GM18867 (cell line): ENCODE measurements around the gene ENOSF1.

Experiments
- ATAC-seq: cut with Tn5 transposase; IDR thresholded peaks from one replicate; pipeline ENCODE4 v1.9.1; 2021; ENCODE audit warnings: mild to moderate bottlenecking, moderate library complexity; ENCODE audit not compliant: unreplicated experiment

The ENOSF1 gene

DNA sequence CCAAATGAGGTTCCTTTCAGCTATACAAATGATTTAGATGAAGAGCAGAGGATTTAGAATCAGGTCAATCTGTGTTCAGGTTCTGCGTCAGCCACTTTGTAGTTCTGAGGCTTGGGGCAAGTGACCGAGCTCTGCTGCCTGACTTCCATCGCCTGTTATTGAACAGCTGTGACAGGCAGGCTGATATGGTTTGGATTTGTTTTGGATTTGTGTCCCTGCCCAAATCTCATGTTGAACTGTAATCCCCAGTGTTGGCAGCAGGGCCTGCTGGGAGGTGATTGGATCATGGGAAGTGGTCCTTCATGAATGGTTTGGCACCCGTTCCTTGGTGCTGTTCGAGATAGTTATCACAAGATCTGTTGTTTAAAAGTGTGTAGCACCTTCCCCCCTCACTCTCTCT is 36.4 kb downstream of the ENOSF1 start:
- ATAC-seq = no peak

DNA sequence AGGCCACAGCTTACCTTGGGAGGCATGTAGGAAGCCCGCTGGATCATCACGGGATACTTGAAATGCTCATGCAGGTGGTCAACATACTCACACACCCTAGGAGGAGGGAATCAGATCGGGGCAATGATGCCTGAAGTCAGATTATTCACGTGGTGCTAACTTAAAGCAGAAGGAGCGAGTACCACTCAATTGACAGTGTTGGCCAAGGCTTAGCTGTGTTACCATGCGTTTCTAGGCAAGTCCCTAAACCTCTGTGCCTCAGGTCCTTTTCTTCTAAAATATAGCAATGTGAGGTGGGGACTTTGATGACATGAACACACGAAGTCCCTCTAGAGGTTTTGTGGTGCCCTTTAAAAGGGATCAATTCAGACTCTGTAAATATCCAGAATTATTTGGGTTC is 37.1 kb downstream of the ENOSF1 start:
- no peak for ATAC-seq

DNA sequence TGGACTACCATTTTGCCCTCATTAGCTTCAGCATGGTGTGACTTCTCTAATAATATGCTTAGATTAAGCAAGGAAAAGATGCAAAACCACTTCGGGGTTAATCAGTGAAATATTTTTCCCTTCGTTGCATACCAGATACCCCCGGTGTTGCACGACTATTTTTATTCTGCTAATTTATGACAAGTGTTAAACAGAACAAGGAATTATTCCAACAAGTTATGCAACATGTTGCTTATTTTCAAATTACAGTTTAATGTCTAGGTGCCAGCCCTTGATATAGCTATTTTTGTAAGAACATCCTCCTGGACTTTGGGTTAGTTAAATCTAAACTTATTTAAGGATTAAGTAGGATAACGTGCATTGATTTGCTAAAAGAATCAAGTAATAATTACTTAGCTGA is 38.7 kb downstream of the ENOSF1 start:
- ATAC-seq = no peak

DNA sequence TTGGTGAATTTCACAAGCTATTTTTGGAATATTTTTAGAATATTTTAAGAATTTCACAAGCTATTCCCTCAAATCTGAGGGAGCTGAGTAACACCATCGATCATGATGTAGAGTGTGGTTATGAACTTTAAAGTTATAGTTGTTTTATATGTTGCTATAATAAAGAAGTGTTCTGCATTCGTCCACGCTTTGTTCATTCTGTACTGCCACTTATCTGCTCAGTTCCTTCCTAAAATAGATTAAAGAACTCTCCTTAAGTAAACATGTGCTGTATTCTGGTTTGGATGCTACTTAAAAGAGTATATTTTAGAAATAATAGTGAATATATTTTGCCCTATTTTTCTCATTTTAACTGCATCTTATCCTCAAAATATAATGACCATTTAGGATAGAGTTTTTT is 39.1 kb downstream of the ENOSF1 start:
- no peak for ATAC-seq

DNA sequence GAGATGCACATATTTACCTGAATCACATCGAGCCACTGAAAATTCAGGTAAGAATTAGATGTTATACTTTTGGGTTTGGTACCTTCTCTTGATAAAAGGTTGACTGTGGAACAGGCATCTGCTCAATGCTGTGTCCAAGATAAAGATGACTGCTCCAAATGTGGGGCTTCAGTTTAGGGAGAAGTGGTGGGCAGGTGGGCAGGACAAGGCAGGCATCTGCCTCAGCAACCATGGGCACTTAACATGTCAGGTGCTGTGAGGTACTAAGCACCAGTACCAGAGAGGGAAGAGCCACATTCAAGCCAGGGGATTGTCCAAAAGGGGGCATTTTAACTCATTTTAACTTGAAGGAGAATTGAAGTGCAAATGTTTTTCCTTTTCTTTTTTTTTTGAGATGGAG is 41.0 kb downstream of the ENOSF1 start:
- no peak for ATAC-seq

DNA sequence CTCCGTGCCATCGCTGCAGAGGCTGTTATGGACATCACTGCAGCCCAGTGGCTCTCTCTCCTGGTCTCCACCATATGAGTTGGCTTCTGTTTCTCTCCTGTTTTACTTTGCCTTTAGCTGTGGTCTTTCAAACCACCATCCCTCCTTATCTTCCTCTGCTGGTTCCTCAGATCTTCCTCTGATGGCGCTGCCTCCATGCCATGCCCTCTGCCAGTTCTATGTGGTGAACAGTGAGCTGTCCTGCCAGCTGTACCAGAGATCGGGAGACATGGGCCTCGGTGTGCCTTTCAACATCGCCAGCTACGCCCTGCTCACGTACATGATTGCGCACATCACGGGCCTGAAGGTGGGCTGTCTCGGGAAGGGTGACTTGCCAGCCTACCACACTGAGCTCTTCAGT is 41.9 kb downstream of the ENOSF1 start:
- ATAC-seq = no peak

DNA sequence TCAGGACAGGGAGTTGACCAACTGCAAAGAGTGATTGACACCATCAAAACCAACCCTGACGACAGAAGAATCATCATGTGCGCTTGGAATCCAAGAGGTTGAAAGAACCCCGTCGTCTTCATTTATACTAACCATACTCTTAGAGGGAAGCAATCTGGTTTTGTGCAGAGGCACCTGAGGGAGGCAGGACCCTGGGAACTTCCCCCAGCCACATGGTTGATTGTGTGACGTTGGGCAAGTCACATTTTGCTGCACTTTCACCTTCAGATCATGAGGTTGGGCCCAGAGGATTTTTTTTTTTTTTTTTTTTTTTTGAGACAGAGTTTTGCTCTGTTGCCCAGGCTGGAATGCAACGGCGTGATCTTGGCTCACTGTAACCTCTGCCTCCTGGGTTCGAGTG is 43.4 kb downstream of the ENOSF1 start:
- no peak for ATAC-seq

DNA sequence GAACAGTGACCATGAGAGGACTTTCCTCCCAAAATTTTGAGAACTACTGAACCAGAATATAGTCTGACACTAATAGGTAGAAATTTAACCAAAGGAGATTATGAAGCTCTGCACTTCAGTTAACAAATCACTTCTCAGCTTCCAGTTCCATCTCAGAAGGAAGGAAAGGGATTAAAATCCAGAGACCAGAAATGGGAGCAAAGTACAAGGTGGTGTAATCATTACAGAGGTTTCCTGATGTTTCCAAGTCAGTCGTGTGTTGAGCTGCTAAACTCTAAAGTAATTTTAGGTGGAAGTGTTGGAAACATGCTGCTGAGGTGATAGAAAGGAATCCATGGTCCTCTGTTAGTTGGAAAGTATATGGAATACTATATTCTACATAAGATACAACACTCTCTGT is 44.2 kb downstream of the ENOSF1 start:
- no peak for ATAC-seq

DNA sequence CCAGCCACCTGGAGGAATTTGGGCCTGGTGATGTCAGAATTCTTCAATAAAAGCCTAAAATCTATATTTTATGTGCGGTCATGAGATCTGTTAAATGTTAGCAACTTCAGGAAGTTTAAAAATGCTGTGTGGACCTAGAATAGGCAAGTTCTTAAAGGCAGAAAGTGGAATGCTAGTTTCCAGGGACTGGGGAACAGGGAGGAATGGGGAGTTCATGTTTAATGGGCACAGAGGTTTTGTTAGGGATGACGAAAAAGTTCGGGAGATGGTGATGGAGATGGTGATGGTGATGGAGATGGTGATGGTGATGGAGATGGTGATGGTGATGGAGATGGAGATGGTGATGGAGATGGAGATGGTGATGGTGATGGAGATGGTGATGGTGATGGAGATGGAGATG is 45.8 kb downstream of the ENOSF1 start:
- ATAC-seq = no peak

DNA sequence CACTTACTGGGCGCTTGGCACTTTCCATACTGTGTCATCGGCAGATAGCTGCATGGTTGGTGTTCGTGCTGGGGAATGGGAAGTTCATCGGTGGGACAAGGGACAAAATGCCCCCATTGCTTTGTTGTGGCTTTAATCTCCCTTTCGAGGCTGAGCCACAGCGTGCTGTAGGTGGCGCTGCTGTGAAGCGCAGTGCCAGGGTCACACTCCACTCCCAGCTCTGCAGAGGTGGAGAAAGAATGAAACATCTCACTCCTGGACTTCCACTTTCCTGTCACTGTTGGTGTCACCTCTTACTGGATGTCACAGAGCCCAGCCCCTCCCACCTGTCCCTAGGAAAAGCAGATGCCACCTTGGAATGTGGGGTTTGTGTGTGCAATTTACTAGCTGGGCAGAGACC is 46.3 kb downstream of the ENOSF1 start:
- no peak for ATAC-seq

DNA sequence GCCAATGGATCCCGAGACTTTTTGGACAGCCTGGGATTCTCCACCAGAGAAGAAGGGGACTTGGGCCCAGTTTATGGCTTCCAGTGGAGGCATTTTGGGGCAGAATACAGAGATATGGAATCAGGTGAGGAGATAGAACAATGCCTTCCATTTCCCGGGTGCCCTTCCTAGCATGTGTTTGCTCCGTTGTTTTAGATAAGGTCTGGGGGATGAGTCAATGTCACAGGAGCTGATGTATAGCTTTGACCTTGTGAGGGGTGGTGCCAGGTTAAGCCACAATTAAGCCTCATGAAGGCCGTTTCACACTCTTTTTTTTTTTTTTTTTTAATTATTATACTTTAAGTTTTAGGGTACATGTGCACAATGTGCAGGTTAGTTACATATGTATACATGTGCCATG is 50.2 kb downstream of the ENOSF1 start:
- no peak for ATAC-seq

DNA sequence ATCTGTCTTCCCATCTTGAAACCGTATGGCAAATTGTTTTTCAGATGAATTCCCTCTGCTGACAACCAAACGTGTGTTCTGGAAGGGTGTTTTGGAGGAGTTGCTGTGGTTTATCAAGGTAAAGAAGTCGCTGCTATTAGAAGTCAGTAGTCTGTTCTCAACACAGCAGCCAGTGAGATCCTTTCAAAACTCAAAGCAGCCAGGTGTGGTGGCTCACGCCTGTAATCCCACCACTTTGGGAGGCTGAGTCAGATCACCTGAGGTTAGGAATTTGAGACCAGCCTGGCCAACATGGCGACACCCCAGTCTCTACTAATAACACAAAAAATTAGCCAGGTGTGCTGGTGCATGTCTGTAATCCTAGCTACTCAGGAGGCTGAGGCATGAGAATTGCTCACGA is 52.8 kb downstream of the ENOSF1 start:
- ATAC-seq = no peak

DNA sequence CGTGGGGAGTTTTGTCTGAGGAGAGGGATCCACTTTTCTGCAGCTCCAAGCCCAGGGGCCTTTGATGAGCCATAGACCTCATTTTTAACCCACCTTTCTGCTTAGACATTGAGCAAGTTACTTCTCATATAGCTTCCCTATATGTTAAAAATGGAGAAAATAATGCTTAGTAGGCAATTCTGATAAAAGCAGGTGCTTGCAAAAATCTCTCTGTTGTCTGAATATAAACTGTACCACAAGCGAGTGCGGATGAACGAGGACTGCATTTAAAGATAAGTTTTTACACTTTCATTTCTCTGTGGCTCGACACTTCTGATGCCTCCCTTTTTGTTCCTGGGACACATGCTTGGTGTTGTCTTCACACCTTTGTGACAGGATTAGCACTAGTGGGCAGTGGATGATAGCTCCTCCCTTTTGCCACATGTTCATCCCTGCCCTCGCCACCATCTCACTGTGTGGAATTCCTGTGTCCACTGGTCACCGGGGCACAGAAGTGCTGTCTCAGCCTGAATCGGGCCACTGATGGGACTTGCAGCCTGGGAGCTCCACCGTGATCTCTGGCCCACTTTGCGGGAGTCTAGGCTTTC is 53.4 kb downstream of the ENOSF1 start:
- ATAC-seq = no peak

DNA sequence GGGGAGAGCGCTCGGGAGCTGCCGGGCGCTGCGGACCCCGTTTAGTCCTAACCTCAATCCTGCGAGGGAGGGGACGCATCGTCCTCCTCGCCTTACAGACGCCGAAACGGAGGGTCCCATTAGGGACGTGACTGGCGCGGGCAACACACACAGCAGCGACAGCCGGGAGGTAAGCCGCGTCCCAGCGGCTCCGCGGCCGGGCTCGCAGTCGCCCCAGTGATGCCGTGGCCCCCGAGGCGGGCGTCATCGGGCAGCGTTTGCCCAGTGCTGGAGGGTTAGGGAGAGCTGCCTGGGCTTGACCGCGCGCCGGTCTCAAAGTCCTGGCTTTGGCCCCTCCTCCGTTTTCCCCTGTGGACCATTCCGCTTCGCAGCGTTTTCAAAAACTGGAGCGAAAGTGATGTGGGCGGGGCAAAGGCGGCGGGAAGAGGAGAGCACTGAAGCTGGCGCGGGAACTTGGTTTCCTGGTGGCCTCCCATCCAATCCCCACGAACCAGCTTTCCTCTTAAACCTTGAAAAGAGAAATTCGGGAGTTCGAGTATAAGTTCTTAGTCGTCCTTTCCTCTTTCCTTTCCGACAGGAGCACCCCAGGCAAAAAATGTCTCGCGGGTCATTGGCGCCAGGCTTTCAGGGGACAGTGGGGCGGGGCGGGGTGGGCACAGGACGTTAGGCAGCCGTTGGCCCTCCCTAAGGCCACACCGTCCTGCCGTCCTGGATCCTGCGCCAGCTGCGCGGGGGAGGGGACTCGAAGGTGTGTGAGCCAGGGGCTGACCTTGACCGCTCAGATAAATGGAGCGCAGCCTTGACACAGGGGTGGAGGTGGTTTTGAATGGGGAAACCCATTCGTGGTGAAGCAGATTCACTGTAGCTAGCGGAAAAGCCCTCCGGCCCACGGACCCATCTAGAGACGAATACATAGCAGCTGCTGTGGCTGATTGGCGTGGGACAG is 54.2 kb downstream of the ENOSF1 start:
- ATAC-seq = peak; percentile 57

DNA sequence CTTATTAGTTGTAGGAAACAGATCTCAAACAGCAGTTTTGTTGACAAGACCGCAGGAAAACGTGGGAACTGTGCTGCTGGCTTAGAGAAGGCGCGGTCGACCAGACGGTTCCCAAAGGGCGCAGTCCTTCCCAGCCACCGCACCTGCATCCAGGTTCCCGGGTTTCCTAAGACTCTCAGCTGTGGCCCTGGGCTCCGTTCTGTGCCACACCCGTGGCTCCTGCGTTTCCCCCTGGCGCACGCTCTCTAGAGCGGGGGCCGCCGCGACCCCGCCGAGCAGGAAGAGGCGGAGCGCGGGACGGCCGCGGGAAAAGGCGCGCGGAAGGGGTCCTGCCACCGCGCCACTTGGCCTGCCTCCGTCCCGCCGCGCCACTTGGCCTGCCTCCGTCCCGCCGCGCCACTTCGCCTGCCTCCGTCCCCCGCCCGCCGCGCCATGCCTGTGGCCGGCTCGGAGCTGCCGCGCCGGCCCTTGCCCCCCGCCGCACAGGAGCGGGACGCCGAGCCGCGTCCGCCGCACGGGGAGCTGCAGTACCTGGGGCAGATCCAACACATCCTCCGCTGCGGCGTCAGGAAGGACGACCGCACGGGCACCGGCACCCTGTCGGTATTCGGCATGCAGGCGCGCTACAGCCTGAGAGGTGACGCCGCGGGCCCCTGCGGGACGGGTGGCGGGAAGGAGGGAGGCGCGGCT is 55.0 kb downstream of the ENOSF1 start, which contains the start of gene TYMS:
TSS of gene TYMS (plus strand) at position 343 of the 690 bp plus-strand sequence. CDS start at position 433, 90 bp downstream.
- peak; percentile 47 for ATAC-seq

DNA sequence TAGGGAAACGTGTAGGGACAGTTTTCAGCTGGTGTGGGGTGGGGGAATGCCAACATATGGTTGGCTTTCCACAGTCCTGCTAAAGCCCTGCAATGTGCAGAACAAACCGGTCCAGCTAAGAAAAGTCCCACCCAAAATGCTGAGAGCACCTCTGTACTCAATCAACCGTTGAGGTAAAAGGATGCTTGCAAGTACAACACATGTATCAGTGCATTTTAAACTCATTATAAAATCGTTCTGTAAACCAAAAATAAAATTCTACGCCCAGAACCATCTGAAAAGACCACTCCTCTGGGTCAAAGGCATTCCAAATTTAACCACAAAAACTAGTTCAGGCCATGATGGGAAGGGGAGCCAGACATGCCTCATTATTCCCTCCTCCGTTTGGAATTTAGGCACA is 57.0 kb downstream of the ENOSF1 start:
- no peak for ATAC-seq

DNA sequence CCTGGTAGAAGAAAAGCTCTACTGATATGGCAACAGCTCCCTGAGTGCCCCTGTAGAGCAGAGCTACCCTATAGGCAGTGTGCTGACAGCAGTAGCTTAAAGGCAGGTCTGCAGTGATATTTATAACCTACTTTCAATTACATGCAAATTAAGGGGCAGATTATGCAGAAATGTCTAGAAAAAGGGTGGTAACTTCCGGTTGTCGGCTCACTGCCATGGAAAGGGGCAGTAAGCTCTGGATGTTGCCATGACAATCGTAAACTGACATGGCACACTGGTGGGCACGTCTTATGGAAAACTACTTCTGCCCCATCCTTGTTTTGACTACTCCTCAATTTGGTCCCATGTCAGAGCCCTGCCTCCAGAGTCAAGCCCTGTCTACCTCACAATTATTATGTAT is 57.8 kb downstream of the ENOSF1 start:
- no peak for ATAC-seq

DNA sequence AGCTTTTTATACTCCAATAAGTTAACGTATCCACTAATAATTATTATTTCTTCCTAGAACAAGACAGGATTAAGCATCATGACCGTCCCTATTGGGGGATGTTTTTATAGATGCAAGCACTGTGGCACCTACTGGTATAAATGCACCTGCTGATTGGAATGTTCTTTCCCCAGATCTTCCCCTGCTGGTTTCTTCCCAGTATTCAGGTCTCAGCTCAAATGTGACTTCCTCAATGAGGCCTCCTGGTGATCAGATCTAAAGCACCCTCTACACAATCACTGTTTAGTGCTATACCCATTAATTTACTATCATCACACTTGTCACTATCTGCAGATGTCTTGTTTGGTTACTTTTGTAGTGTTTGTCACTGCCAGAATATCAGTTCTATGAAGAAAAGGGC is 58.9 kb downstream of the ENOSF1 start:
- no peak for ATAC-seq

DNA sequence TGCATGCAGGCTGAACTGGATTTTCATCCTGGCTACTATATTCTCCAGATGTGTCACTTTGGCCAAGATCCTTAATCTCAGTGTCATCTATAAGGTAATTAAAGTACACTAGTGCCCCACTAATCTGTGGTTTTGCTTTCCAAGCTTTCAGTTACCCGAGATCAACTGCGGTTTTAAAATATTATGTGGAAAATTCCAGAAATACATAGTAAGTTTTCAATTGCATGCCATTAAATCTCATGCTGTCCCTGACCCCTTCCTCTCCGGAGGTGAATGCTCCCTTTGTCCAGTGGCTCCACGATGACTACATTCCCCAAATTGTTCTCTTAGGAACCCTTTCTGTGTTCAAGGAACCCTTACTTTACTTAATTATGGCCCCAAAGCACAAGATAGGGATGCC is 60.3 kb downstream of the ENOSF1 start:
- no peak for ATAC-seq

DNA sequence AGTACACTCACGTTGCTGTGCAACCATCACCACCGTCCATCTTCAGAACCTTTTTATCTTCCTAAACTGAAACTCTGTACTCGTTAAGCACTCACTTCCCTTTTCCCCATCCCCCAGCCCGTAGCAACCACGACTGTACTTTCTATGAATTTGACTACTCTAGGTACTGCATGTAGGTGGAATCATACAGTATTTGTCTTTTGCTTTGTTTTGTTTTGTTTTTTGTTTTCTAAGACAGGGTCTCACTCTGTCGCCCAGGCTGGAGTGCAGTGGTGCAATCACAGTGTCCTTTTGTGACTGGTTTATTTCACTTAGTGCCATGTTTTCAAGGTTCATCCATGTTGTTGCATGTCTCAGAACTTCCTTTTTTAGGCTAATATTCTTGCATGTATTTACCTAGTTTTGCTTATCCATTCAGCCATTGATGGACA is 62.0 kb downstream of the ENOSF1 start:
- ATAC-seq = peak; percentile 92

DNA sequence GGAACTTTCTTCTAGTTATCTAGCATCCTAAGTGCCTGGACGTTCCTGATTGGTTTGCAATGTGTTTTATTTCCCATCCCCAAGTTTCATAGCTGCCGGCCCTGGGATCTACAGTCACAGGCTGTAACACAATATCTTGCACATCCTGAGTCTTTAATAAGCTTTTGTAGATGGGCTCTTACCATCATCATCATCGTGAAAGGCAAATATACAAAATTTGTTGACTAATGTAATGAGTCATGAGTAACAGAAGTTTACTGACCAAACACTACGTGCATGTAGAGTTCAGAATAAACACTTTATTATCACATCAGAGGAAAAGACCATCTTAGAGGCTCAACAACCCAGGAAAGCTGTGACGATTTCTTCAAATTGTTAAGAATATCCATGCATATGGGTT is 63.1 kb downstream of the ENOSF1 start:
- ATAC-seq = no peak

DNA sequence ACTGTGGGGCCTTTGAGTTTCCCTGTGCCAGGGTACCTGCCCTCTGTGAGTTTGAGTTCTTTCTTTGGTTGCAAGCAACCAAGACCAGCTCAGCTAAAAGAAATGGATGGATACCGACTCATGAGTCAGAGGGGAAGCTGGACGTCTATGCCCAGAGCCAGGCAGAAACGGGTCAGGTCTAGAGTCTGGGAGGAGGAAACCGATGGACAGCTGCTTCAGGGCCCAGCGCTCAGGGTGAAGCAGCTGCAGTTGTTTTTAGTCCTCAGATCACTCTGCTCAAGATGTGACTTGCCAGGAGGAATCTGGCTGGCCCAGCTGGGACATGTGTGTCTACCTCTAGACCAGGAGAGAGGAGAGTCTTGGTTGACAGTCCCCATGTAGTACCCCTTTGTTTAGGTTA is 65.1 kb downstream of the ENOSF1 start:
- ATAC-seq = no peak
